HG03103 (cell line): Measurements from ENCODE around the gene RNF4.
"Not testable (repeated sequence)": the region's sequence is repeated elsewhere in the genome, so short reads cannot be mapped to it uniquely, and the experiment has no call there.

ENCODE experiments used
- ATAC-seq: cut with Tn5 transposase; IDR thresholded peaks from one replicate; pipeline ENCODE4 v1.9.1; 2021; ENCODE audit warnings: low read depth; ENCODE audit not compliant: unreplicated experiment

RNF4 gene

GRCh38 chr4:2468456-2469191 lies at the start of gene RNF4:
TSS of gene RNF4 (plus strand) at chr4:2469106. CDS start at chr4:2490494, 21,388 bp downstream.
- ATAC-seq: peak; percentile 74

DNA sequence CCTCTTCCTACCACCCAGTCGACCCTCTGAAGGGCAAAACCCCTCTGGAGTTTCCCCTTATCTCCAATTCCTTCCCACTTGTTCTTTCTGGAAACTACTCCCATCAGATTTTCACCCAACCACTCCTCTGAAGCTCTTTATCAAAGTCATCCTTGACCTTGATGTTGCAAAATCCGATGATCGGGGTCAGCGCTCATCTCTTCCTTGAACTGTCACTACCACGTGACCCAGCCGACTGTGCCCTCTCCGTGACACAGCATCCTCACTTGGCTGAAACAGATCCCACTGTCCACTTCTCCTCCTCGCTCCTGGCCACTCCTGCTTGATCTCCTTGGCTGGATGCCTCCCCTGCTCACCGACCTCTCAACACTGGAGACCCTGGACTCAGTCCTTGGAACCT lies 49.1 kb upstream of the RNF4 start:
- no peak for ATAC-seq

GRCh38 chr4:2421928-2422327 lies 47.0 kb upstream of the RNF4 start:
- no peak for ATAC-seq

- no peak for ATAC-seq
These were observed 45.8 kb upstream of the RNF4 start for GRCh38 chr4:2423066-2423465.

GRCh38 chr4:2423695-2424094 lies 45.2 kb upstream of the RNF4 start:
- ATAC-seq: no peak

GRCh38 chr4:2424581-2424980 lies 44.3 kb upstream of the RNF4 start:
- no peak for ATAC-seq

GRCh38 chr4:2425386-2426068 lies 43.4 kb upstream of the RNF4 start:
- ATAC-seq: no peak

DNA sequence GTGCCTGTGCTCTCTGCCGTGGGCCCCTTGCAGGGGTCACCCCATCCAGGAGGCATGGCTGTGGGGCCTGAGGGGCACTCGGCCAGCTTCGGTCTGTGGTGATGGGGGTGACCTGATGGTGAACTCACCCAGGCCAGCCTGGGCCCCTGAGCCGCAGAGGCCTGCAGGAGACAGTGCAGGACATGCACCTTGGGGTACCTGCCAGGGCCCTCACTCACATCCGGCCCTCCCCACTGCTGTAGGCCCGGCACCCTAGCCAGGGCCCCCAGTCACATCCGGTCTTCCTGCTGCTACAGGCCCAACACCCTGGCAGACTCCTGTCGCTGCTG lies 42.9 kb upstream of the RNF4 start:
- no peak for ATAC-seq

GRCh38 chr4:2426711-2427275 lies 42.1 kb upstream of the RNF4 start:
- no peak for ATAC-seq

GRCh38 chr4:2427383-2428334 lies 41.2 kb upstream of the RNF4 start:
- no peak for ATAC-seq

- ATAC-seq: no peak
These were observed 40.3 kb upstream of the RNF4 start for GRCh38 chr4:2428496-2429213.

DNA sequence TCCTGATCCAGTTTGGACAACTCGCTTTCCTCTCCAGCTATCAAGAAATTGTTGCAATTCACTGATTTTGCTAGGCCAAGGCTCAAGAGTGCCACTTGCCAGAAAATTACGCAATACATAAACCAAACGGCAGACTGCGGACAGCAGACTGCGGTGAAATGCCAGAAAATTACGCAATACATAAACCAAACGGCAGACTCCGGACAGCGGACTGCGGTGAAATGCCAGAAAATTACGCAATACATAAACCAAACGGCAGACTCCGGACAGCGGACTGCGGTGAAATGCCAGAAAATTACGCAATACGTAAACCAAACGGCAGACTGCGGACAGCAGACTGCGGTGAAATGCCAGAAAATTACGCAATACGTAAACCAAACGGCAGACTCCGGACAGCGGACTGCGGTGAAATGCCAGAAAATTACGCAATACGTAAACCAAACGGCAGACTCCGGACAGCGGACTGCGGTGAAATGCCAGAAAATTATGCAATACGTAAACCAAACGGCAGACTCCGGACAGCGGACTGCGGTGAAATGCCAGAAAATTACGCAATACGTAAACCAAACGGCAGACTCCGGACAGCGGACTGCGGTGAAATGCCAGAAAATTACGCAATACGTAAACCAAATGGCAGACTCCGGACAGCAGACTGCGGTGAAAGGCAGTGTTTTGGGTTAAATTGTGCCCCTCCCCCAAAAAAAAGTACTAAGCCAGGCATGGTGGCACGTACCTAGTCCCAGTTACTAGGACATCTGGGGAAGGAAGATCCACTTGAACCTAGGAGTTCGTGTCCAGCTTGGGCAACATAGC lies 38.8 kb upstream of the RNF4 start:
- not testable (repeated sequence) for ATAC-seq

DNA sequence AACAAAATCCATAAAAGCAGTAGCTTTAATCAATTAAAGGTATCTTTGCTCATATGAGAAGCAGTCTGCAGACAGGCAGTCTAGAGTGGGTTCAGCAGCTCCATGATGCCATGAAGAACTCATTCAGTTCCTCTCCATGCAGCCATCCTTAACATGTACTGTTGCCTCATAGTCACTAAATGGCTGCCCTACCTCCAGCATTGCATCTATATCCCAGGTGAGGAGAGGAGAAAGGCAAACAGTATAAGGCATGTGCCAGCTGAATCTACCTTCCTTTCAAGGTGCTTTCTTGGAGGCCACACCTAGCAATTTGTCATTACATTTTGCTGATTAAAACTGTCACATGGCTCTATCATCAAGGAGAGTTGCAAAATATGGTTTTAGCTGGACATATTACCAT lies 36.9 kb upstream of the RNF4 start:
- no peak for ATAC-seq

DNA sequence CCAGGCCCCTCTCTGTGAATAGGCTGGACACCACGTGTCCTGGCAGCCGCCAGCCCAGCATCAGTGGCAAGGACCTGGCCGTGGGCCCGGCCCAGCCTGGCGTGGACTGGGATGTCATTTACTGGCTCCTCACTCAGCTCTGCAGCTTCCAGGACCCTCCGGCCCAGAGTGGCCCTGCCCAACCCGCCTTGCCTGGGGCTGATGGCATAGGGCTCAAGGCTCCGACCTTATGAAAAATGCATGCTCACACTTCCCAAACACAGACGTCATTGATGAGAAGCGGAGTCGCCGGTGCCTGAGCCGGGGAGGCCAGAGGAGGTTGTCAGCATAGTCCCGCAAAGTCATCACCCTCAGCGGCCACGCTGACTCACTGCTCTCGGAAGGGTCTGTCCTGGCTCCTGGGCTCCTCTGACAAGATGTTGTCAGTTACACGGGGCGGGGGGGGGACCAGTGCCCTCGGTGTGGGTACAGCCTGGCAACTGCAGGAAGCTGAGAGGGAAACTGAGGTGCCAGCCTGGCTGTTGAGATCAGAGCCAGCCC lies 35.8 kb upstream of the RNF4 start:
- ATAC-seq: no peak

DNA sequence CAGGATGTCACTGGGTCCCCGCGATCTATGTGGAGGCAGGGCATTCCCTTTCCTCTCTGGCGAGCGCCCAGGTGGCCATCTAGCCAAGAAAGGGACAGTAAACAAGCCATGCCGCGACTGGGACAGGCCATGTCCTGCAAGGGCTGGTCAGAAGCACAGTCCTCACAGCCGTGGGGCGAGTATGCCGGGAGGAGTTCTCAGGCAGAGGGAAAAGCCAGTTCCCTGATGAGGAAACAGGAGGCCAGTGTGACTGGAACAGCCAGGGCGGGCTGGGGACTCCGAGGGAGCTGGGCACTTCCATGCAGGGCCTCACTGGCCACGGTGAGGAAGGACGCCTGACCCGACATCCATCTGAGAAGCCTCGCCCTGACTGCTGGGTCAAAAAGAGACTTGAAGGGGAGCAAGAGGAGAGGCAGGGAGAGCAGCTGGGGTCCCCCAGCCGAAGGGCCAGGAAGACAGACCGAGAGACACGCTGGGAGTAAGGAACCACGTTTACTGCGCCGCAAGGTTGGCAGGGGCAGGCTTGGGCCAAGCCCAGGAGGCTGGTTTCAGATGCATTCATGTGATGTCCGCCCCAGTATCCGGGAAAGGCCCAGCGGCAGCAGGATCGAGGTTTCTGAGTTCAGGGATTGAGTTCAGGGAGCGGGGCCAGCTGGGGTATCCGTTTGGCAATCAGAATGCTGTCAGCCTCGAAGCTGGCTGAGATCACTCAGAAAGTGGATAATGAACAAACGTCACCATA lies 35.1 kb upstream of the RNF4 start:
- no peak for ATAC-seq

DNA sequence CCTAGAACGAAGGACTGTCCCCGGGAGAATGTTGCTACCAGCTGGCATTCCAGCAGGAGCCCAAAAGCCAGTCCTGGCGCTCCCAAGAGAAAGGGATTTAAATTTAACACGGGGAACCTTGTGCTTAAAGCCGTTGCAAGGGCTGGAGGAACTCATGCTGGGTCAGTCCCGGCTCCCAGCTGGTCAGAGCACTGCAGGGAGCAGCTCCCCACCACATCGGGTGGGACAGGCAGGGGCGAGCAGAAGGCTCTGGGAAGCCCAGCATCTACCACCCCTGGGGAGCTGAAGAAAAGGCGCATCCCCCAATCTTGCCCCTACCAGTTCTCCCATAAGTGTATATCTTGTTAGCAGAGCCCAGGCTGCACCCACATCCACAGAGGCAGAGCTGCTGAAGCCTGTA lies 34.5 kb upstream of the RNF4 start:
- ATAC-seq: no peak

DNA sequence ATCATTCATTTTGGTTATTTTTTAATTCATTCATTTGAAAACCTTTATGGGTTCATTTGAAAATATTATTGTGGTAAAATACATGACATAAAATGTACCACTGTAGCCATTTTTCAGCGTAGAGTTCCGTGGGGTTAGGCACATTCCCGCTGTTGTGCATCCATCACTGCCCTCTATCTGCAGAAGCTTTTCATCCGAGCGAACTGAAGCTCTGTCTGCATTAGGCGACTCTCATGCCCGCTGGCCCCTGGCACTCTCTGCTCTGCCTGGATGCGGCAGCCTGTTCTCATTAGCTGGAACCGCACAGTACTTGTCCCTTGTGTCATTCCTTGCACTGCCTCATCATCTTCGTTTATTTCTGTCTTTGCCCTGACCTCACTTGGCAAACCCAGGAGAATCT lies 32.6 kb upstream of the RNF4 start:
- ATAC-seq: no peak

DNA sequence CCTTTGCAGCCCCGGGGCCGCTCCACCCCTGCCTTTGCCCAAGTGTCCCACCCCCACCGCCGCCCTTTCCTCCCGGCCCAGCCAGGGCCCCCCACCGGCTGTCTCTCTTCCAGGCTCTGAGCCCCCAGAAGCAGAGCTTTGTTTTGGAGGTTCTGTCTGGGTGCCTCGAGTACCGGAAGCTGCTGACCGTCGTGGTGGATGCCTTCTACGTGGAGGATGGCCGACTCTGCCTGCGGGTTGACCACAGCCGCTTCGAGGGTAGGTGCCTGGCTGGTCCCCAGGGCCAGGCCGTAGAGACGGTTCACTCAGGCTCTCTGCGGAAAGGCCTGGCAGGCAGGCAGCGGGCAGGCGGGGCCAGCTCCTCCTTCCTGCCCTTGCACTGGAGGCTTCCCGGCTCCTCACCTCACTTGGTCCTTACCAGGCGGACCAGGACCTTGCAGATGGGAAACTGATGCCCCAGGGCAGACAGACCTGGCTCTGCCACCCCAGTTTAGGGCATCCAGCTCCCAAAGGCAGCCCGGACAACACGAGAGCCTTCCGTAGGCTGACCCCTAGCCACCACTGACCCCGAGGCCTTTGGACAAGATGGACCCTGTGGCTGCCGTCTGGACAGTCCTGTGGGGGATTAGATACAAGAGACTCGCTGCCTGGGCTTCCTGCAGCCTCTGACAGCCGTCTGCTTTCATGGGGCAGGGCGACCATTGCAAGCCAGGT lies 32.0 kb upstream of the RNF4 start:
- ATAC-seq: no peak
